Activated naive CD8-positive, alpha-beta T cell treated with anti-CD3 and anti-CD28 coated beads, Interleukin-2, amount 50 U/mL, for 24 hours (primary cell): ENCODE measurements around the gene CDH22.

Experiments
- ATAC-seq: fragments of 150-1000 bp; cut with Tn5 transposase; one replicate; pipeline ENCODE4 v1.10.0; 2021
- DNase-seq: peaks from one replicate; pipeline ENCODE4 v3.0.0; 2021
- H3K27ac Mint-ChIP-seq: one replicate; pipeline ENCODE4 v1.8.0; 2021; ENCODE audit warnings: mild to moderate bottlenecking, mixed read lengths
- H3K27me3 Mint-ChIP-seq: one replicate; pipeline ENCODE4 v1.8.0; 2021; ENCODE audit warnings: mixed read lengths
- H3K36me3 Mint-ChIP-seq: one replicate; pipeline ENCODE4 v1.8.0; 2021; ENCODE audit warnings: low read depth, mixed read lengths
- H3K4me1 Mint-ChIP-seq: one replicate; pipeline ENCODE4 v1.8.0; 2021; ENCODE audit warnings: mixed read lengths
- H3K4me3 Mint-ChIP-seq: one replicate; pipeline ENCODE4 v1.8.0; 2021; ENCODE audit warnings: mild to moderate bottlenecking, moderate library complexity, mixed read lengths
- H3K9me3 Mint-ChIP-seq: one replicate; pipeline ENCODE4 v1.8.0; 2021; ENCODE audit warnings: mixed read lengths

CDH22 gene

GRCh38 chr20:46222521-46223007, 85.7 kb downstream of the CDH22 start:
- Mint-ChIP-seq H3K4me1 (no peaks in the 10 kb centered on the region), H3K4me3 (no peak overlapping the region), H3K27me3 (peaks cover 17% of the 10 kb centered on the region), H3K27ac (no peak overlapping the region), H3K9me3 (no peaks in the 10 kb centered on the region), H3K36me3 (no peaks in the 10 kb centered on the region)
- no peak for ATAC-seq
- DNase-seq, result no peak

GRCh38 chr20:46221256-46221833, 87.0 kb downstream of the CDH22 start:
- Mint-ChIP-seq H3K36me3 (no peaks in the 10 kb centered on the region), H3K27me3 (peaks cover 11% of the 10 kb centered on the region), H3K4me3 (no peak overlapping the region), H3K9me3 (no peaks in the 10 kb centered on the region), H3K4me1 (no peaks in the 10 kb centered on the region), H3K27ac (no peak overlapping the region)
- DNase-seq (no peak), ATAC-seq (no peak)

GRCh38 chr20:46220455-46221207, 87.7 kb downstream of the CDH22 start:
- no peaks in the 10 kb centered on the region for H3K36me3 Mint-ChIP-seq
- ATAC-seq, result no peak
- H3K4me1 Mint-ChIP-seq, result no peaks in the 10 kb centered on the region
- peaks cover 8% of the 10 kb centered on the region for H3K27me3 Mint-ChIP-seq
- no peaks in the 10 kb centered on the region for H3K9me3 Mint-ChIP-seq
- DNase-seq, result no peak
- H3K4me3 Mint-ChIP-seq, result no peak overlapping the region
- no peak overlapping the region for H3K27ac Mint-ChIP-seq

- no peak for ATAC-seq
- Mint-ChIP-seq H3K36me3 (no peaks in the 10 kb centered on the region), H3K27me3 (peaks cover 6% of the 10 kb centered on the region), H3K27ac (no peak overlapping the region), H3K4me3 (no peak overlapping the region), H3K9me3 (no peaks in the 10 kb centered on the region), H3K4me1 (no peaks in the 10 kb centered on the region)
- DNase-seq, result no peak
These were observed 88.4 kb downstream of the CDH22 start for GRCh38 chr20:46219920-46220319.

- Mint-ChIP-seq H3K27ac (no peak overlapping the region), H3K4me1 (no peaks in the 10 kb centered on the region), H3K27me3 (peaks cover 11% of the 10 kb centered on the region), H3K9me3 (no peaks in the 10 kb centered on the region), H3K4me3 (no peak overlapping the region), H3K36me3 (no peaks in the 10 kb centered on the region)
- DNase-seq (no peak), ATAC-seq (no peak)
These were observed 89.1 kb downstream of the CDH22 start for GRCh38 chr20:46219190-46219589.

- ATAC-seq, result no peak
- Mint-ChIP-seq H3K9me3 (no peaks in the 10 kb centered on the region), H3K4me1 (no peaks in the 10 kb centered on the region), H3K36me3 (no peaks in the 10 kb centered on the region), H3K27me3 (peaks cover 15% of the 10 kb centered on the region), H3K4me3 (no peak overlapping the region), H3K27ac (no peak overlapping the region)
- no peak for DNase-seq
These were observed 89.6 kb downstream of the CDH22 start for GRCh38 chr20:46218656-46219055.

GRCh38 chr20:46217583-46217982, 90.7 kb downstream of the CDH22 start:
- Mint-ChIP-seq H3K9me3 (no peaks in the 10 kb centered on the region), H3K36me3 (no peaks in the 10 kb centered on the region), H3K4me3 (no peak overlapping the region), H3K27ac (no peak overlapping the region), H3K27me3 (peaks cover 16% of the 10 kb centered on the region), H3K4me1 (no peaks in the 10 kb centered on the region)
- ATAC-seq (no peak), DNase-seq (no peak)

GRCh38 chr20:46216770-46217464, 91.4 kb downstream of the CDH22 start:
- no peak for ATAC-seq
- no peak overlapping the region for H3K4me3 Mint-ChIP-seq

GRCh38 chr20:46215913-46216707, 92.2 kb downstream of the CDH22 start:
- ATAC-seq, result no peak
- Mint-ChIP-seq H3K9me3 (no peaks in the 10 kb centered on the region), H3K27ac (no peak overlapping the region), H3K27me3 (peaks cover 22% of the 10 kb centered on the region), H3K4me1 (no peaks in the 10 kb centered on the region), H3K4me3 (no peak overlapping the region), H3K36me3 (no peaks in the 10 kb centered on the region)
- DNase-seq, result no peak

More at GRCh38 chr20:46216770-46217464, 91.4 kb downstream of the CDH22 start:
- H3K27ac Mint-ChIP-seq, result no peak overlapping the region
- H3K9me3 Mint-ChIP-seq, result no peaks in the 10 kb centered on the region
- H3K4me1 Mint-ChIP-seq, result no peaks in the 10 kb centered on the region
- peaks cover 22% of the 10 kb centered on the region for H3K27me3 Mint-ChIP-seq
- DNase-seq, result no peak
- no peaks in the 10 kb centered on the region for H3K36me3 Mint-ChIP-seq

- no peaks in the 10 kb centered on the region for H3K36me3 Mint-ChIP-seq
- no peak for DNase-seq
- H3K4me1 Mint-ChIP-seq, result no peaks in the 10 kb centered on the region
- peaks cover 27% of the 10 kb centered on the region for H3K27me3 Mint-ChIP-seq
- H3K4me3 Mint-ChIP-seq, result no peak overlapping the region
- H3K27ac Mint-ChIP-seq, result no peak overlapping the region
- ATAC-seq, result no peak
- H3K9me3 Mint-ChIP-seq, result no peaks in the 10 kb centered on the region
These were observed 93.3 kb downstream of the CDH22 start for GRCh38 chr20:46214824-46215488.

- ATAC-seq (no peak), DNase-seq (no peak)
- Mint-ChIP-seq H3K4me3 (no peak overlapping the region), H3K27ac (no peak overlapping the region), H3K4me1 (no peaks in the 10 kb centered on the region), H3K9me3 (no peaks in the 10 kb centered on the region), H3K27me3 (peaks cover 29% of the 10 kb centered on the region), H3K36me3 (no peaks in the 10 kb centered on the region)
These were observed 94.1 kb downstream of the CDH22 start for GRCh38 chr20:46213946-46214823.

GRCh38 chr20:46212876-46213275, 95.4 kb downstream of the CDH22 start:
- DNase-seq, result no peak
- Mint-ChIP-seq H3K36me3 (no peaks in the 10 kb centered on the region), H3K4me1 (no peaks in the 10 kb centered on the region), H3K27me3 (peaks cover 36% of the 10 kb centered on the region), H3K9me3 (no peaks in the 10 kb centered on the region), H3K27ac (no peak overlapping the region), H3K4me3 (no peak overlapping the region)
- no peak for ATAC-seq

GRCh38 chr20:46212252-46212651, 96.0 kb downstream of the CDH22 start:
- no peak overlapping the region for H3K27ac Mint-ChIP-seq
- no peaks in the 10 kb centered on the region for H3K9me3 Mint-ChIP-seq
- DNase-seq (no peak), ATAC-seq (no peak)
- H3K36me3 Mint-ChIP-seq, result no peaks in the 10 kb centered on the region
- peaks cover 36% of the 10 kb centered on the region for H3K27me3 Mint-ChIP-seq
- H3K4me1 Mint-ChIP-seq, result no peaks in the 10 kb centered on the region
- no peak overlapping the region for H3K4me3 Mint-ChIP-seq
